GM23338 (cell line): ENCODE data around the gene PCGF2. TPM values are rescaled to one million over a fixed set of nuclear protein-coding genes. Genes with fewer than 3 reads are reported as not detected.
A peak's percentile ranks its signal among the peaks of the same experiment; 100 is the strongest.

Source experiments
- ATAC-seq: fragments of 200-7000 bp; cut with Tn5 transposase; 3 replicates; pipeline ENCODE4 v1.9.1; 2020
- DNase-seq: peaks from one replicate; pipeline ENCODE4 v3.0.0-alpha.2; 2015; ENCODE audit warnings: low spot score
- H2AFZ ChIP-seq: fragments of 200-600 bp; sonication (generic); 2 replicates; pipeline ENCODE4 v1.8.0; 2016; ENCODE audit warnings: antibody characterized with exemption, mild to moderate bottlenecking, moderate library complexity
- H3F3A ChIP-seq: fragments of 200-600 bp; sonication (generic); replicated peaks from 2 replicates; pipeline ENCODE4 v1.8.0; 2017; ENCODE audit warnings: antibody characterized with exemption, mixed run types, low read depth
- H3K27ac ChIP-seq: fragments of 200-600 bp; sonication (generic); 2 replicates; pipeline ENCODE4 v1.6.1; 2016; ENCODE audit warnings: low read depth
- H3K27me3 ChIP-seq: fragments of 200-600 bp; sonication (generic); 2 replicates; pipeline ENCODE4 v1.8.0; 2016; ENCODE audit warnings: mild to moderate bottlenecking, mixed run types, moderate library complexity; ENCODE audit not compliant: insufficient read depth
- H3K36me3 ChIP-seq: fragments of 200-600 bp; sonication (generic); 2 replicates; pipeline ENCODE4 v1.8.0; 2016; ENCODE audit warnings: mild to moderate bottlenecking; ENCODE audit not compliant: insufficient read depth
- H3K4me1 ChIP-seq: fragments of 200-600 bp; sonication (generic); 2 replicates; pipeline ENCODE4 v1.8.0; 2016; ENCODE audit warnings: mild to moderate bottlenecking, moderate library complexity; ENCODE audit not compliant: insufficient read depth
- H3K4me2 ChIP-seq: fragments of 200-600 bp; sonication (generic); 2 replicates; pipeline ENCODE4 v1.7.1; 2017; ENCODE audit warnings: mixed run types
- H3K4me3 ChIP-seq: fragments of 200-600 bp; sonication (generic); 2 replicates; pipeline ENCODE4 v1.6.1; 2016; ENCODE audit warnings: mixed run types
- H3K79me2 ChIP-seq: fragments of 200-600 bp; sonication (generic); replicated peaks from 2 replicates; pipeline ENCODE4 v1.8.0; 2017; ENCODE audit warnings: mild to moderate bottlenecking; ENCODE audit not compliant: insufficient read depth
- H3K9me2 ChIP-seq: fragments of 200-600 bp; sonication (generic); 2 replicates; pipeline ENCODE4 v1.8.0; 2017; ENCODE audit not compliant: insufficient read depth
- H4K20me1 ChIP-seq: fragments of 200-600 bp; sonication (generic); replicated peaks from 2 replicates; pipeline ENCODE4 v1.8.0; 2017; ENCODE audit warnings: mild to moderate bottlenecking; ENCODE audit not compliant: insufficient read depth
- H3K27ac Mint-ChIP-seq: 2 replicates; pipeline ENCODE4 v1.8.0; 2020; ENCODE audit warnings: inconsistent platforms, mild to moderate bottlenecking, moderate library complexity, mixed read lengths
- H3K27me3 Mint-ChIP-seq: 3 replicates; pipeline ENCODE4 v1.8.0; 2022; ENCODE audit warnings: low read depth, mild to moderate bottlenecking, moderate library complexity, mixed read lengths, inconsistent platforms; ENCODE audit not compliant: insufficient read depth, poor library complexity
- H3K36me3 Mint-ChIP-seq: 3 replicates; pipeline ENCODE4 v1.8.0; 2021; ENCODE audit warnings: low read depth, mild to moderate bottlenecking, inconsistent platforms, moderate library complexity, mixed read lengths
- H3K4me1 Mint-ChIP-seq: 3 replicates; pipeline ENCODE4 v1.8.0; 2020; ENCODE audit warnings: mild to moderate bottlenecking, inconsistent platforms, mixed read lengths
- H3K4me3 Mint-ChIP-seq: 3 replicates; pipeline ENCODE4 v1.8.0; 2021; ENCODE audit warnings: moderate library complexity, mild to moderate bottlenecking, inconsistent platforms, mixed read lengths
- H3K9me3 Mint-ChIP-seq: 3 replicates; pipeline ENCODE4 v1.8.0; 2020; ENCODE audit warnings: moderate library complexity, mild to moderate bottlenecking, inconsistent platforms, mixed read lengths
- EZH2 ChIP-seq: fragments of 200-600 bp; sonication (generic); IDR thresholded peaks from one replicate; pipeline ENCODE4 v1.8.0; 2017; ENCODE audit warnings: antibody characterized with exemption, mild to moderate bottlenecking, low read depth; ENCODE audit not compliant: unreplicated experiment
- EZH2phosphoT487 ChIP-seq: fragments of 200-600 bp; sonication (generic); IDR thresholded peaks from one replicate; pipeline ENCODE4 v1.8.1; 2018; ENCODE audit warnings: antibody characterized with exemption; ENCODE audit not compliant: unreplicated experiment
- ZNF462 ChIP-seq: fragments of 250-450 bp; sonication (Bioruptor Pico); IDR thresholded peaks from 2 replicates; pipeline ENCODE4 v1.5.0; 2020; ENCODE audit warnings: mild to moderate bottlenecking, moderate library complexity
- polyA plus RNA-seq: library from polyadenylated mRNA; unstranded; fragments of >200 nt; fragmentation: Nextera tagmentation; extraction: Ambion mirVana; gene quantifications from 2 replicates; pipeline ENCODE4 v1.2.1, GENCODE V29; 2016
- total RNA-seq: library from RNA; depleted of rRNA; stranded (reverse); fragments of >200 nt; shearing (Covaris generic); gene quantifications from 2 replicates; pipeline ENCODE4 v1.2.3, GENCODE V29; 2014

Gene PCGF2
- total and polyA plus RNA-seq, 2 experiments from 2014 or later, result 21.1 to 51.9 TPM

- Mint-ChIP-seq H3K4me1 (peaks cover 66% of the 10 kb centered on the region), H3K36me3 (peaks cover 8% of the 10 kb centered on the region; the same call in 2 of the 3 replicates), H3K9me3 (peaks cover 5% of the 10 kb centered on the region; the same call in 2 of the 3 replicates), H3K4me3 (peak overlapping the region; percentile 90), H3K27me3 (peaks cover 78% of the 10 kb centered on the region), H3K27ac (no peak overlapping the region)
- Histone ChIP-seq H3K4me2 (peak overlapping the region; percentile 87), H3K27ac (no peak overlapping the region), H2AFZ (peak overlapping the region; percentile 91), H3K27me3 (peaks cover 85% of the 10 kb centered on the region), H3F3A (peaks cover 44% of the 10 kb centered on the region), H3K4me3 (peak overlapping the region; percentile 84), H3K9me2 (no peaks in the 10 kb centered on the region), H3K4me1 (peaks cover 42% of the 10 kb centered on the region), H3K79me2 (no peaks in the 10 kb centered on the region), H3K36me3 (no peaks in the 10 kb centered on the region), H4K20me1 (peaks cover 19% of the 10 kb centered on the region)
- peak; percentile 48 for TF ChIP-seq EZH2
- no peak for TF ChIP-seq EZH2phosphoT487
- ATAC-seq, result peak; percentile 3
- peak; percentile 80 for DNase-seq
Observed at GRCh38 chr17:38705803-38706504, 42.2 kb downstream of the PCGF2 start.

- Mint-ChIP-seq H3K4me1 (peaks cover 61% of the 10 kb centered on the region), H3K27ac (no peak overlapping the region), H3K4me3 (peak overlapping the region; percentile 90; the same call in 2 of the 3 replicates), H3K9me3 (peaks cover 5% of the 10 kb centered on the region; the same call in 2 of the 3 replicates), H3K36me3 (peaks cover 8% of the 10 kb centered on the region; the same call in 2 of the 3 replicates), H3K27me3 (peaks cover 82% of the 10 kb centered on the region)
- no peaks in the 10 kb centered on the region for H3K9me2 ChIP-seq
- no peak overlapping the region for H3K27ac ChIP-seq
- H3K79me2 ChIP-seq, result no peaks in the 10 kb centered on the region
- H2AFZ ChIP-seq, result no peak overlapping the region
- ATAC-seq, result no peak
- peaks cover 90% of the 10 kb centered on the region for H3K27me3 ChIP-seq
- H3K36me3 ChIP-seq, result no peaks in the 10 kb centered on the region
- peak; percentile 45 for DNase-seq
- H4K20me1 ChIP-seq, result peaks cover 19% of the 10 kb centered on the region
- H3K4me2 ChIP-seq, result peak overlapping the region; percentile 87
- H3K4me1 ChIP-seq, result peaks cover 40% of the 10 kb centered on the region
- H3F3A ChIP-seq, result peaks cover 45% of the 10 kb centered on the region
- TF ChIP-seq ZNF462, result no peak
- peak overlapping the region; percentile 84 for H3K4me3 ChIP-seq
Observed at GRCh38 chr17:38705523-38705802, 42.7 kb downstream of the PCGF2 start.
